NOMO-1 (cell line): ENCODE data around the gene KIAA0513.

Source experiments
- DNase-seq, 2 experiments: peaks; one replicate each; lab custom pipeline; 2025; ENCODE audit not compliant: unreplicated experiment in 2 of 2; lab: John Stamatoyannopoulos, UW

Gene KIAA0513

GRCh38 chr16:85126705-85127378 is 99.2 kb downstream of the KIAA0513 start:
- DNase-seq: no peak

- no peak for DNase-seq
Observed at GRCh38 chr16:85127379-85127723, 99.8 kb downstream of the KIAA0513 start.

- no peak for DNase-seq
Observed at GRCh38 chr16:85128079-85128837, 100.7 kb downstream of the KIAA0513 start.

- no peak for DNase-seq
Observed at GRCh38 chr16:85129876-85130704, 102.5 kb downstream of the KIAA0513 start.

- DNase-seq: no peak
Observed at GRCh38 chr16:85130705-85131028, 103.1 kb downstream of the KIAA0513 start.

GRCh38 chr16:85132456-85133289 is 105.1 kb downstream of the KIAA0513 start:
- DNase-seq: no peak

- DNase-seq: no peak
Observed at GRCh38 chr16:85133290-85133599, 105.7 kb downstream of the KIAA0513 start.

DNA sequence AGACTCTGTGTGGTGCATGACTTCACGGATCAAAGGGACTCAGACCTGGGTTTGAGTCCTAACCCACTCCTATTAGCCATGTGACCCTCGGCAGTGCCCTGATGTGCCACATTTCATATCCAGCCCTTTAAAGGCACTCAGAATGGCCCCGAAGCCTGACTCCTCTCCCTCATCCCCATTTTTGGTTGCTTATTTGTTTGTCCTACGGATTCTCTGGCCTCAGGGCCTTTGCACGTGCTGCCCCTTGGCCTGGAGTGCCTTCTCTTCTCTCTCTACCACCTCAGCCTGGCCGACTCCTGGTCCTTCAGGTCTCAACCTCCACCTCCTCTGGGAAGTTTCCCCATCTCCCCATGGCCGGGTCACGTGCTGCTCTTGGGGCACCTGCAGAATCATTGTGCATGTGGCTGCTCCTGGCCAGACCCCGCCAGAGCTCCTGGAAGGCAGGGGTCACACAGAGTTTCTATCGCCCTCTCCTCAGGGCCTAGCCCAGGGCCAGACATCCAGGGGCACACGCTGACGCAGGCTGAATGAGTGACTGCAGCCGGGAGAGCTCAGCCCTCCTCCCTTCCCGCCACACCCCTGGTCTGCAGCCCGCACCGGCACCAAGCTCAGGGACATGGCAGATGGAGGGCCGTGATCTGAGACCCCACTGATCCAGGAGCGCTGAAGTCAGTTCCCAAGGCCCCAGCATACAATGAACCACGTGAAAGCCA is 106.6 kb downstream of the KIAA0513 start:
- no peak for DNase-seq

DNA sequence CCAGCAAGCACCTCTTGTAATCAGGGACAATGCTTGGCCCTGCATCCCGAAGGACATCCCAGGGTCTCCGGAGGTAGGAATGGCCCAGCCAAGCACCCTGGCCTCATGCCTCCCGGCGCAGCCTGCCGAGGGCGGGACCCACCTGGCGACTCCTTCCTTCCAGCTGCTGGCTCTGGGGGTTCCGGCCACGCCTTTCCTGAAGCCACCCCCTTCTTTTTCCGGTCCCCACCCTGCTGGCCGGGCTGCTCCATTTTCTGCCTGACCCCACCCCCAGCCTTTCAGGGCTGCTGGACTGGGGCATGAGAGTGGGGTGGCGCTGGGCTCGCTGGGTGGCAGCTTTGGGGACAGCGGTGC is 107.2 kb downstream of the KIAA0513 start:
- DNase-seq: no peak

- peak; percentile 83 to 88 for DNase-seq
Observed at GRCh38 chr16:85136213-85136701, 108.7 kb downstream of the KIAA0513 start.

DNA sequence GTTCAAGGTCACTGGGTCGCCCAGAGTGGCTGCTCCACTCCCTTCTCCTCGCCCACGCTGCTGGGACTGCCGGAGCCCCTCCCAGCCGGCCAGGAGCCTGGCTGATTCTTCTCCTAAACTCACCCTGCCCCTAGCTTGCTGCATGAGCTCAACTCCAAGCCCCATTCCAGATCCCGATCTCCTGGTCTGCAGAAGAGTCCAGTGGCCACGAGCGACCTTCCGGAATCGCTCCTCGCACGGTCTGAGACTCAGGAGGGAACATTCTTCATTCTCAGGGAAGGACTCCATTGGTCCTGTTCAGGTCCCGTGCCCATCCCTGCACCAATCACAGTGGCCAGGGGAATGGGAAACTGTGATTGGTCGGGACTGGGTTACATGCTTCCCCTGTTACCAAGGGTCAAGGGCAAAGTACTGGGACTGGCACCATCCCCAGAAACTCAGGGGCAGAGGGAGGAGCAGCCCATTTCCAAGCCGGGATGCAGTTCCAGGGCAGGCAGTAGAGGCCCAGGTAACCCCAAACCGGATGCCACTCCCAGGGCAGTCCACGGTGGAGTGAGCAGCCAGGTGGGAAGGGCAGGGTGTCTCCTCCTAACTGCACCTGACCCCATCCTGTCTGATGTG is 109.2 kb downstream of the KIAA0513 start:
- peak; percentile 66 to 89 for DNase-seq

- peak; percentile 17 to 28 for DNase-seq
Observed at GRCh38 chr16:85137323-85138072, 109.9 kb downstream of the KIAA0513 start.

GRCh38 chr16:85138073-85138824 is 110.7 kb downstream of the KIAA0513 start:
- DNase-seq: no peak

DNA sequence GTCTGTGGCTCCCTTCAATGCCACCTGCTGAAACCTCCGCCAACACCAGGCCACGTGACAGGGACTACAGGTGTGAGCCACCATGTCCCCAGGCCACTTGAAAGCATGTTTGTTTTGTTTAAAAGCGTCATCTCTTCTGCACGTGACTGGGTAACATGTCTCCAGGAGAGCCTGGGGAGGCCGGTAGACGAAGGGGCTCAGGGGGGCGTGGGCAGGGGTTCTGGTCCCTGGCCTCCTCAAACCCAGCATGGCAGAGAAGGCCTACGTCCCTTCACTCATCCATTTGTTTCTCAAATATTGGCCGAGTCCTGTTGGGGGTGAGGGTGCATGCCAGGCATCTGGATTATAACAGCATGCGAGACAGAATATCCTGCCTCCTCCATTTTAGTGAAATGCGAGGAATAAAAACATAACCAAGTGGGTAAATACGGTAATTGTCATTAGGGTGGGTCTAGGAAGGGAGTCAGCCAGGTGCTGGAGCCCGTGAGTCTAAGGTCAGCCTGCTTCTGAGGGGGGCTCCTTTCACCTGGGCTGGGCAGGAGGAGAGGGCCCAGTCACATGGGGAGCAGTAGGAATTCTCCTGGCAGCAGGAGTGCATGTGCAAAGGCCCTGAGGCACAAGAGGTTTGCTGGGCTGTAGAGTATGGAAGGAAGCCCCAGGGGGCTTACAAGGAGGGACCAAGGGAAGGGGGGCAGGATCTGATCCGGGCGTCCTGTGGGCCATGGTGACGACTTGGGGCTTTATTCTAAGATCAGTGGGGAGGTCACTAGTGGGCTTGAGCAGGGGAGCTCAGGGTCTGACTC is 111.4 kb downstream of the KIAA0513 start:
- DNase-seq: no peak

DNA sequence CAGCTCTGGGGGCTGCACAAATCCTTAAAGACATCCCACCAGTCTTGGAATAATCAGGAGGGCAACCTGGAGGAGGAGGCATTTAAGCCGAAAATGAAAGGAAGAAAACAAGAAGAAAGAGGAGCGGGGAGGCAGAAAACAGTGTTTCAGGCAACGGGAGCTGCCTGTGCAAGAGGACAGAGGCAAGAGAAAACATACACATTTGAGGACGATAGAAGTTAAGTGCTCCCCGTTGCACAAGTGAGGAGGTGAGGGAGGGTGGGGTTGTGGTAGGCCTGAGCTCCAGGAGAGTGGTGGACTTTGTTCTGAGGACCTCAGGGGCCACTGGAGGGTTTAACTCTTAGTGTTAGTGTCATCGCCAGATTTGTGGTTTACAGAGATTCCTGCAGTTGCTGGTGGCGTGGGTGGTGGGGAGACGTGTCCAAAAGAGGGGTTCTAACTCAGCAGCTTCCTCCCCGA is 112.3 kb downstream of the KIAA0513 start:
- no peak for DNase-seq

- DNase-seq: no peak
Observed at GRCh38 chr16:85140455-85141012, 112.9 kb downstream of the KIAA0513 start.

- DNase-seq: no peak
Observed at GRCh38 chr16:85141491-85142128, 114.0 kb downstream of the KIAA0513 start.
